ENCODE results near the gene LPCAT3. TPM values are rescaled to one million over a fixed set of nuclear protein-coding genes. Genes with fewer than 3 reads are reported as not detected.

LPCAT3 gene
- total and polyA plus RNA-seq, 2 of the 13 experiments (the other 11 are each of a cell fraction or from before 2014, with no cell fraction given) = 44.5 to 64.3 TPM

GRCh38 chr12:6981152-6982052 lies 36.9 kb downstream of the LPCAT3 start (continued):
- TF ChIP-seq ZNF597 (CRISPR knock-in tag; IDR thresholded peaks at IDR 0.05) = no peak
- no peak for TF ChIP-seq ZFP36L1 (CRISPR knock-in tag; IDR thresholded peaks at IDR 0.05)
- no peak for TF ChIP-seq CAMTA2 (CRISPR knock-in tag; IDR thresholded peaks at IDR 0.05; ENCODE audit: borderline replicate concordance)
- no peak for TF ChIP-seq JARID2 (CRISPR knock-in tag; IDR thresholded peaks at IDR 0.05; ENCODE audit: insufficient replicate concordance)
- TF ChIP-seq YY1 (IDR thresholded peaks at IDR 0.05; ENCODE audit: insufficient read depth, insufficient replicate concordance, low read depth, low read length) = no peak
- TF ChIP-seq YEATS2 (CRISPR knock-in tag; IDR thresholded peaks at IDR 0.05; ENCODE audit: borderline replicate concordance) = no peak
- no peak for TF ChIP-seq ZNF674 (CRISPR knock-in tag; IDR thresholded peaks at IDR 0.05; ENCODE audit: low read depth)
- TF ChIP-seq, protein P1, sequence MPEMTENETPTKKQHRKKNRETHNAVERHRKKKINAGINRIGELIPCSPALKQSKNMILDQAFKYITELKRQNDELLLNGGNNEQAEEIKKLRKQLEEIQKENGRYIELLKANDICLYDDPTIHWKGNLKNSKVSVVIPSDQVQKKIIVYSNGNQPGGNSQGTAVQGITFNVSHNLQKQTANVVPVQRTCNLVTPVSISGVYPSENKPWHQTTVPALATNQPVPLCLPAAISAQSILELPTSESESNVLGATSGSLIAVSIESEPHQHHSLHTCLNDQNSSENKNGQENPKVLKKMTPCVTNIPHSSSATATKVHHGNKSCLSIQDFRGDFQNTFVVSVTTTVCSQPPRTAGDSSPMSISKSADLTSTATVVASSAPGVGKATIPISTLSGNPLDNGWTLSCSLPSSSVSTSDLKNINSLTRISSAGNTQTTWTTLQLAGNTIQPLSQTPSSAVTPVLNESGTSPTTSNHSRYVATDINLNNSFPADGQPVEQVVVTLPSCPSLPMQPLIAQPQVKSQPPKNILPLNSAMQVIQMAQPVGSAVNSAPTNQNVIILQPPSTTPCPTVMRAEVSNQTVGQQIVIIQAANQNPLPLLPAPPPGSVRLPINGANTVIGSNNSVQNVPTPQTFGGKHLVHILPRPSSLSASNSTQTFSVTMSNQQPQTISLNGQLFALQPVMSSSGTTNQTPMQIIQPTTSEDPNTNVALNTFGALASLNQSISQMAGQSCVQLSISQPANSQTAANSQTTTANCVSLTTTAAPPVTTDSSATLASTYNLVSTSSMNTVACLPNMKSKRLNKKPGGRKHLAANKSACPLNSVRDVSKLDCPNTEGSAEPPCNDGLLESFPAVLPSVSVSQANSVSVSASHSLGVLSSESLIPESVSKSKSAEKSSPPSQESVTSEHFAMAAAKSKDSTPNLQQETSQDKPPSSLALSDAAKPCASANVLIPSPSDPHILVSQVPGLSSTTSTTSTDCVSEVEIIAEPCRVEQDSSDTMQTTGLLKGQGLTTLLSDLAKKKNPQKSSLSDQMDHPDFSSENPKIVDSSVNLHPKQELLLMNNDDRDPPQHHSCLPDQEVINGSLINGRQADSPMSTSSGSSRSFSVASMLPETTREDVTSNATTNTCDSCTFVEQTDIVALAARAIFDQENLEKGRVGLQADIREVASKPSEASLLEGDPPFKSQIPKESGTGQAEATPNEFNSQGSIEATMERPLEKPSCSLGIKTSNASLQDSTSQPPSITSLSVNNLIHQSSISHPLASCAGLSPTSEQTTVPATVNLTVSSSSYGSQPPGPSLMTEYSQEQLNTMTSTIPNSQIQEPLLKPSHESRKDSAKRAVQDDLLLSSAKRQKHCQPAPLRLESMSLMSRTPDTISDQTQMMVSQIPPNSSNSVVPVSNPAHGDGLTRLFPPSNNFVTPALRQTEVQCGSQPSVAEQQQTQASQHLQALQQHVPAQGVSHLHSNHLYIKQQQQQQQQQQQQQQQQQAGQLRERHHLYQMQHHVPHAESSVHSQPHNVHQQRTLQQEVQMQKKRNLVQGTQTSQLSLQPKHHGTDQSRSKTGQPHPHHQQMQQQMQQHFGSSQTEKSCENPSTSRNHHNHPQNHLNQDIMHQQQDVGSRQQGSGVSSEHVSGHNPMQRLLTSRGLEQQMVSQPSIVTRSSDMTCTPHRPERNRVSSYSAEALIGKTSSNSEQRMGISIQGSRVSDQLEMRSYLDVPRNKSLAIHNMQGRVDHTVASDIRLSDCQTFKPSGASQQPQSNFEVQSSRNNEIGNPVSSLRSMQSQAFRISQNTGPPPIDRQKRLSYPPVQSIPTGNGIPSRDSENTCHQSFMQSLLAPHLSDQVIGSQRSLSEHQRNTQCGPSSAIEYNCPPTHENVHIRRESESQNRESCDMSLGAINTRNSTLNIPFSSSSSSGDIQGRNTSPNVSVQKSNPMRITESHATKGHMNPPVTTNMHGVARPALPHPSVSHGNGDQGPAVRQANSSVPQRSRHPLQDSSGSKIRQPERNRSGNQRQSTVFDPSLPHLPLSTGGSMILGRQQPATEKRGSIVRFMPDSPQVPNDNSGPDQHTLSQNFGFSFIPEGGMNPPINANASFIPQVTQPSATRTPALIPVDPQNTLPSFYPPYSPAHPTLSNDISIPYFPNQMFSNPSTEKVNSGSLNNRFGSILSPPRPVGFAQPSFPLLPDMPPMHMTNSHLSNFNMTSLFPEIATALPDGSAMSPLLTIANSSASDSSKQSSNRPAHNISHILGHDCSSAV (CRISPR knock-in tag; IDR thresholded peaks at IDR 0.05; ENCODE audit: borderline replicate concordance) = no peak
- no peak for TF ChIP-seq TSC22D2 (CRISPR knock-in tag; IDR thresholded peaks at IDR 0.05; ENCODE audit: borderline replicate concordance)
- TF ChIP-seq, protein P2, sequence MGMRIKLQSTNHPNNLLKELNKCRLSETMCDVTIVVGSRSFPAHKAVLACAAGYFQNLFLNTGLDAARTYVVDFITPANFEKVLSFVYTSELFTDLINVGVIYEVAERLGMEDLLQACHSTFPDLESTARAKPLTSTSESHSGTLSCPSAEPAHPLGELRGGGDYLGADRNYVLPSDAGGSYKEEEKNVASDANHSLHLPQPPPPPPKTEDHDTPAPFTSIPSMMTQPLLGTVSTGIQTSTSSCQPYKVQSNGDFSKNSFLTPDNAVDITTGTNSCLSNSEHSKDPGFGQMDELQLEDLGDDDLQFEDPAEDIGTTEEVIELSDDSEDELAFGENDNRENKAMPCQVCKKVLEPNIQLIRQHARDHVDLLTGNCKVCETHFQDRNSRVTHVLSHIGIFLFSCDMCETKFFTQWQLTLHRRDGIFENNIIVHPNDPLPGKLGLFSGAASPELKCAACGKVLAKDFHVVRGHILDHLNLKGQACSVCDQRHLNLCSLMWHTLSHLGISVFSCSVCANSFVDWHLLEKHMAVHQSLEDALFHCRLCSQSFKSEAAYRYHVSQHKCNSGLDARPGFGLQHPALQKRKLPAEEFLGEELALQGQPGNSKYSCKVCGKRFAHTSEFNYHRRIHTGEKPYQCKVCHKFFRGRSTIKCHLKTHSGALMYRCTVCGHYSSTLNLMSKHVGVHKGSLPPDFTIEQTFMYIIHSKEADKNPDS (CRISPR knock-in tag; IDR thresholded peaks at IDR 0.05) = no peak
- no peak; the same call in none of the 2 replicates for TF ChIP-seq ZC3H4 (CRISPR knock-in tag; IDR thresholded peaks at IDR 0.05; ENCODE audit: borderline replicate concordance)
- TF ChIP-seq, protein P3, sequence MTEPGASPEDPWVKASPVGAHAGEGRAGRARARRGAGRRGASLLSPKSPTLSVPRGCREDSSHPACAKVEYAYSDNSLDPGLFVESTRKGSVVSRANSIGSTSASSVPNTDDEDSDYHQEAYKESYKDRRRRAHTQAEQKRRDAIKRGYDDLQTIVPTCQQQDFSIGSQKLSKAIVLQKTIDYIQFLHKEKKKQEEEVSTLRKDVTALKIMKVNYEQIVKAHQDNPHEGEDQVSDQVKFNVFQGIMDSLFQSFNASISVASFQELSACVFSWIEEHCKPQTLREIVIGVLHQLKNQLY (CRISPR knock-in tag; IDR thresholded peaks at IDR 0.05) = 0 out of 2 replicates have a peak, but pooled peaks have one; percentile 45
- no peak for TF ChIP-seq ARNT (IDR thresholded peaks at IDR 0.05)
- TF ChIP-seq U2AF2 (IDR thresholded peaks at IDR 0.05; ENCODE audit: low read depth, low read length) = no peak

Measured in HepG2 (cell line).